Inferior parietal cortex (tissue), 1 donor: ENCODE data around the gene TYSND1.
A peak's percentile ranks its signal among the peaks of the same experiment; 100 is the strongest.
"Not testable (repeated sequence)": the region's sequence is repeated elsewhere in the genome, so short reads cannot be mapped to it uniquely, and the experiment has no call there.

Experiments
- DNase-seq: peaks from one replicate; pipeline ENCODE4 v3.0.0-alpha.2; 2016; ENCODE audit errors: extremely low spot score

Gene TYSND1

DNA sequence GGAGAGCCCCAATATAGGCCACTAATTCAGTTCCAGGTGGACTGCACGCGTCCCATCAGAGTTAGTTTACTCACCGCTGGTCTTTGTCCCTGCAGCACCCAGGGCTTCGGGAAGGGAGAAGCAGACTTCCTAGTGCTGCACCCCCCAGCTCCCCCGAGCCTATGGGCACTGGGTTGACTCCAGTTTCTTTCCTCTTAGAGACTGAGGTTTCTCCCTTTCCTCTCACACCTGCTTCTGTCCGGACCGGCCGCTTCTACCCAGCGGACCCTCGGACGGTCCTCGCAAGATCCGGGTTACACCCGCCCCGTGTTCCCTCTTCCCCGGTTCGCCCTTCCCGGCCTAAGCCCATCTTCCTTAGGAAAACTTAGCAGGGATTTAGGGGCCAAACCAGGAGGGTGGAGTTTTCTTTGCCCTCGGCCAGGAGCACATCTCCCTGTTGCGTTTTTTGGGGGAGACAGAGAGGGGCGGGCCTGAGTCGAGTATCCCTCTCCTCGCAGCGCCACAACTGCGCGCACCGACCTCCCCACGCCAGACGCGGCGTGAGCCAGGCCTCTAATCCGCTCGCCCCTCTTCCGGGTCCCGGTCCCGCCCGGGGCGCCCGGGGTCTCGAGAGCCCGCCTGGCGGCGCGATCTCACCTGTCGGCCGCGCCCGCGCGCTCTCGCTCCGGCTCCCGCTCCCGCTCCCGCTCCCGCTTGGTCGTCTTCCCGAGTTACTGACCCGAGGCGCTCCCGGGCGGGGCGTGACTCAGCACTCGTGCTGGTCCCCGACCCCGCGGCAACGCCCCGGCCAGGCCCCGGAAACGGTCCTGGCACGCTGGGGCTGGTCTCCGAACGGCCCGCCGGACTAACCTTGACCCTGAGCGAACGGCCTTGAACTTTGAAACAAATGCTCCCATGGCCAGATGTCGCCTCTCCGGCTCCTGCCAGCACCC is 14.1 kb downstream of the TYSND1 start, which contains the start of gene AIFM2:
Gene AIFM2, minus strand, starts transcription at position 728 of the 932 bp plus-strand sequence. CDS start 8,741 bp downstream, outside the sequence.
- DNase-seq, result no peak

DNA sequence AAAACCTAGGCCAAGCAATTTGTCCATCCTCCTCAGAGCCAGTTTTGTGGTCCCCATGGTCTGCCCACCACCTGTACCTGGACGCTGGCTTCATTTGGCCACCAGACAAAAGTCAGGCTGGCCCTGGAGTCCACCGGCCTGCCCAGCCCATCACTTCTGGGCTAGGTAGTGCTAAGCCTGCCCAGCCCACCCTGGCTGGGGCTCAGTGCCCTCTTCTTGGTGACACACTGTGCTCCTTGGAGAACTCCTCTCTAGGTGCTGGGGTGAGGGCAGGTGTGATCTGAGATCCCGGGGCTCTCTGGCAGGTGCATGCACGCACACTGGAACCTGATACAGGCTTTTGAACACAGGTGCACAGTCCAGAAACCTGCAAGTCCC is 15.0 kb downstream of the TYSND1 start:
- no peak for DNase-seq

DNA sequence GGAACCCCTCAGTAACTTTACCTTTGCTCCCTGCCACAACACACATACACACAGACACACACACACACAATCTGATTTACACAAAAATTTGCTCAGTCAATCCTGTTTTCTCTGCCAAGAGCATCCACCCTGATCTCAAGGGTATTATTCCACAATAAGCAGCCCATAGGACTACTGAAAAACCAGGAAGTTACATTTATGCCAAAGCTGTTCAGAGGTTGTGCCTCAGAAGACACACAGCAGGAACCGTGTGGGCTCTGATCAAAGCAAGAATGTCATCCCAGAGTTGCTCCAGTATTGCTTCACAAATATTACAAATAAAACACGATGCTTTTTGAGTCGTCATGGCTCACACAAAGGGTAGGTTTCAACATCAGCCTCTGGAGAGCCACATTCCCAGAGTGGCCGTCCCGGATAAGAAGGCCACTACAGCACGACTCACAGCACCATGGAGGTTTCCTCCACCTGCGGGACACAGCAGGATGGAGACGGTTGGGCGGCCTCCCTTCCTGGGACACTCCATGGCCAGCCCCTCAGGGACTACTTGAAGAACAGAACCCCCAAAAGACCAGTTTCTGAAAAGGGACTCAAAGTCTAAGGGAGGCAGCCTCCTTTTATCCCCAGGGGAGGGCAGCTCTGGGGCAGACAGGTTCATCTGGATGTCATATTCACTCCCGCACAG is 15.5 kb downstream of the TYSND1 start:
- no peak for DNase-seq

DNA sequence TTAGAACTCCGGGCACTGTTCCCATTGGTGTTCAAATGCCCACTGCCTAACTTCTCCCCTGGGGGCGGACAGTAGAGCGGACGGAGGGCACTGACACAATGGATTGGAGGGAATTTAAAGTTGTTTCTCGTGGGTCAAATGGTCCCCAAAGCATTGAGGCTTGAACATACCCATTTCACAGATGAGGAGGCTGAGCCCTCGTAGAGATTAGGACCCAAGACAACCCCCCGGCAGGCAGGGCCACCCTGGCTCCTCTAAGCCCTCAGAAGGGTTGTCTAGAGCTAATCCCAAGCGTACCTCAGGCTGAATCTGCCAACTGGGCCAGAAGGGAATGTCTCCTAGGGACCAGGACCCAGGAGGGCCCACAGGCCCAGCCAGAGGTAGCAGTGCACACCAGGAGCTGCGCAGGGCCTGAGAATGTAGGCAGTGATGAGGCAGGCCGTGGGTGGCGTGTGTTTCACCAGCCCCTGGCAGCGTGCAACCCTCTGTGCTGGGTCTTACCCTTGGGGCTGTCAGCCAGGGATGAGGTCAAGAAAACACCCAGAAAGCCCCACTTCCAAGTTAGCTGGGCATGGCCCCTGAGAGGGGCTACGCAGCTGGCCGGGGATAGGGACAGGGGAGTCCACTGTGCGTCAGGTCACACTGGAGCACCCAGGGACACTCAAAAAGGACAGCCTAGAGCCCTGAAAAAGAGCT is 19.7 kb downstream of the TYSND1 start:
- DNase-seq, result no peak

DNA sequence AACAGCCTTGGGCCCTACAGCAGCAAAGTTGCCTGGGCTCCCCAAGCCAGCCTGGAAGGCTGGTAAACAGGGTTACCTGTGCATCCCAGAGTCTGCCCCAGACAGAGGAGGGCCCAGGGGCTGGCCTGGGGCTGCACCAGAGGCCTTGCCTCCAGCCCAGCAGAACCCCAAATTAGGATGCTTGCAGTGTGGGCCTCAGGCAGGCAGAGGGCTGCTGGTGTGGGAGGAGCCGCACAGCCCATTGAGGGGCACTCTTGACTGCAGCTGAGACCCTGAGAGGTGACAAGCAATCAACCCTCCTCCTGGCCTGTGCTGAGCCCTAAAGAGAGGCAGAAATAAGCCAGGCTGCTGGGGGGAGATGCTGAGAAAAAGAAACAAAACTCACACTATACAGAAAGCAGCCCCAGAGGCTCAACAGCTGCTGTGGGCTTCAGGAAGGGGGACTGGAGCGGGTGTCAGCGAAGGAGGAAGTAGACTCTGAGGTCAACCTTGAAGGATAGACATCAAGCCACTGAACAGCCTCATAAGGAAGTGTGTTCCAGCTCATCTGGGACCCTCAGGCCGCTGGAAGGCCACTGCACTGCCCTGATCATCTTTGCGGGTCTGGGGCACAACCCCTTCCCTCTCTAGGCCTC is 20.5 kb downstream of the TYSND1 start:
- no peak for DNase-seq

DNA sequence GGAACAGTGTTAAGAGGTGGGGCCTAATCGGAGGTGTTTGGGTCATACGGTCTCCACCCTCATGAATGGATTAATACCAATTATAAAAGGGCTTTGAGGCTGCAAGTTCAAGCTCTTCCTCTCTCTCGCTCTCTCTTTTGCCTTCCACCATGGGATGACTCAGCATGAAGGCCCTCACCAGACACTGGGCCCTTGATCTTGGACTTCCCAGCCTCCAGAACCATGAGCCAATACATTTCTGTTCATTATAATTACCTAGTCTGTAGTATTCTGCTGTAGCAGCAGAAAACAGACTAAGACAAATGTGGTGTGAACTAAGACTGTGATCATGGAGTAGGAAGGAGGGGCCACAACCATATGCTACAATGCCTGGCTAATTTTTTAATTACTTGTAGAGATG is 21.6 kb downstream of the TYSND1 start:
- no peak for DNase-seq

DNA sequence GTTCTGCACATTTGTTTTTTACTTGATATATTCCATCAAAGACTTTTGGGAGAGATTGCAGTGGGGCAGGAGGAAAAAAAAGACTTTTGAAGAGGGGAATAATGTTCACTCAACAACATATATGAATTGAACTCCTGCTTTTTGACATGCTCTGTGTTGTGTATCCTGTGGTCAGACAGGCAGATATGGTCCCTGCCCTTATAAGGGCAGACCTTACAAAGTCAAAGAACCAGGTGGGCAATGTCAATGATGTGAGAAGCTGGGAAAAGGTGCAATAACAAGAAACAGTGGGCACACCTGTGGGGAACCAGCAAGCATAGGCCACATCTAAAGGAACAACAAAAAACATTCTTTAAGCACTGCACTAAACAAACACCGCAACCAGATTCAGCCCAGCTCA is 22.1 kb downstream of the TYSND1 start:
- DNase-seq, result no peak

DNA sequence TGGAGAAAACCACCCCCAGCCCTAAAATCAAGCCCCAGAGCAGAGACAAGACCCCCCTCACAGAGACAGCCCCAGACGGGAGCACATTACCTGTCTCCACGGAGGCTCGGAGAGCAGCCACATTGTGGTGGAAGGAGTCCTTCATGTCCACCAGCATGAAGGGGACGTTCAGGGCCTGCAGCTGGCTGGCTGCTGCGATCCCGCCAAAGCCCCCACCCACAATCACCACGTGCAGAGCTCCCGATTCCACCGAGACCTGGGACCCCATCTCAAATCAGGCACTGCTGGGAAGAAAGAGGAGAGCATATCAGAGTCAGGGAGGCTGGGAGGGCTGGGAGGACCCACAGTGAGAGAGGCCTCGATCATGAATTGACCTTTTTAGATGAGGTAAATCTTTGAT is 22.7 kb downstream of the TYSND1 start:
- DNase-seq, result no peak

DNA sequence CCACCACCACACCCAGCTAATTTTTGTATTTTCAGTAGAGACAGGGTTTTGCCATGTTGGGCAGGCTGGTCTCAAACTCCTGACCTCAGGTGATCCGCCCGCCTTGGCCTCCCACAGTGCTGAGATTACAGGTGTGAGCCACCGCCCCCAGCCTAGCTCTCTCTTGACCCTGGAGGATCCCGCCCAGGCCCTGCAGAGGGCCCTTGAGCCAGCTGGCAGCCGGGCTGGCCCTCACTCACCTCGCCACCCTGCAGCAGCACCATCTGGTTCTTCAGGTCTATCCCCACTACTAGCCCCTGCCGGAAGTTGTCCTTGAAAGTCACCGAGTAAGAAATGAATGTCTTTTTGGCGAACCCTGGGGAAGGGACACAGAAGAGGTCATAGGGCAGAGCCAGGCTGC is 23.3 kb downstream of the TYSND1 start:
- not testable (repeated sequence) for DNase-seq

DNA sequence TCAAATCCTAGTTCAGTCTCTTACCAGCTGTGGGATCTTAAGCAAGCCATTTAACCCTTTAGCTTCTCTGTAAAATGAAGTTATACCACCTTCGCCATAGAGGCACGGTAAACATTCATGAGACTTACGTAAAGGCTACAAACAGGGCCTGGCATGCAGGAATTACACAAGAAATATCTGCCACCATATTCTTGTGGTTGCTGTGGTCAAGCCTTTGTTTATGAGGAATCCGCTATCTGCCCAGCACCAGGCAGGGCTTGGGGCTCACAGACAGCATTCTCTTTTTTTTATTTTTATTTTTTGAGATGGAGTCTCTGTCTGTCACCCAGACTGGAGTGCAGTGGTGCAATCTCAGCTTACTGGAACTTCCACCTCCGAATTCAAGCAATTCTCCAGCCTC is 23.8 kb downstream of the TYSND1 start:
- no peak for DNase-seq

DNA sequence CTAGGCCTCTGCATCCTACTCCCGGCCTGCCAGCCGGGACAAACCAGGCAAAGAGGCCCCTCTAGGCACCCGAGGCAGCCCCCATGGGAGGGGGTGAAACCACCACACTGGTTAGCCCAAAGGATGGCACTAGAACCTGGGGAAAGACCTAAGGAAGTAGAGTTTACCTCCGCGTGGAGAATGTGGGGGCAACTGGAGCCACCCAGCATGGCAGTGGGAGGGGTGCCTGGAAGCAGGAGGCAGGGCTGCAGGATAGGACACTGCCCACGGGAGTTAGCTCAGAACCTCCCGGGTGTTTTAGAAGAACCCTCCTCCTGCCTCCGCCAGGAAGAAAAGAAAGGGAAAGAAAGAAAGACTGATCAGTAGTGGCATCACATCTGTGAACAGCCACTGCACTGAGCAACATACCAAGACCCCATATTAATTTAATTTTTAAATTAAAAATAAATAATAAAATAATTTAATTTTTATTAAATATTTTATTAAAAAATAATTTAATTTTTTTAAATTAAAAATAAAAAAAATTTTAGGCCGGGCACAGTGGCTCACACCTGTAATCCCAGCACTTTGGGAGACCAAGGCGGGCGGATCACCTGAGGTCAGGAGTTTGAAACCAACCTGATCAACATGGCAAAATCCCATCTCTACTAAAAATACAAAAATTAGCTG is 25.1 kb downstream of the TYSND1 start:
- DNase-seq, result no peak

DNA sequence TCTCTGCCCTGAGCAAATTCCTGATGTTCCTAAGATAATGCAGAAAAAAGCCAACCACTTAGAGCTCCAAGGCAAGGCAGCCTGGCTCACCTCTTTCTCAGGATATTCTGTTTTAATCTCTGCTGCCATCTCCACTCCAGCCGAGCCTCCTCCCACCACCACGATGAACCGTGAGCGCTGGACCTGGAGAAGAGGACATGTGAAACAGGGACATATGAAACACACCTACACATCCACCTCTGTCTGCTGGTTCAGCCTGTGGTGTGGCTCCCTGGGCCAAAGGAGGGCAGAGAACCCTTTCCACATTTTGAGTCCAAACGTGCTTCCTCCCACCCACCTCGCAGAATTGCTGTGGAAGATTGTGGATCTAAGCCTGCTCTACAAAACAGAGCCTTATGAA is 26.1 kb downstream of the TYSND1 start:
- no peak for DNase-seq

DNA sequence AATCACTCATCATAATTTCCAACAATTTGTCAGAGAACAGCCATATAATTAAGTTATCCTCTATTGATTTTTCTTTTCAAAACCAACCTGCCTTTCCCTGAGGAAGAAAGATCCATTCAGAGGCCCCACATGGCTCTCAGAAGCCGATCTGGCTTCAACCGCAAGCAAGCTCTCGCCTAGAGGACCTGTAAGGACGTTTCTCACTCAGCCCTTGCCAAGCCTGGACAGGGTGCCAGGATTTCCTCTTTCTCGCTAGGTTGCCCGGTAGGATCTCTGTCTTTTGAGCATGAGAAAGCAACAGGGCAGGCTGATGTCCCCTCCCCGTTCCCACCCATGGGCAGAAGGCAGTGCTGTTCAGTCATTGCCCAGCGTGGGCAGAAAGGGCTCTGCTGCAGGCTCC is 26.9 kb downstream of the TYSND1 start:
- DNase-seq, result no peak

DNA sequence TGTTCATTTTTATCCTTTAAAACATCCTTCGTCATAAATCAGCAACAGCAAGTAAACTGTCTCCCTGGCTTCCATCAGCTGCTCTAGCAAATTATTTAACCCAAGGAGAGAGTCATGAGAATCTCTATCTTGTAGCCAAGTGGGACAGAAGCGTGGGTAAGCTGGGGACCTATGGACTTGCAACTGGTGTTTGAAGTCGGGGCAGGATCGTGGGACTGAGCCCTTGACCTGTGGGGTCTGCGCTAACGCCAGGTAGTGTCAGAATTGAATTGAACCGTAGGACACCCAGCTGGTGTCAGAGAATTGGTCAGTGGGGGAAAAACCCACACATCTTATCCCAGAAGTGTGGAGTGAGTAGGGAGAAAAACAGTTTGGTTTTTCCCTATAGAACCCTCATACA is 27.3 kb downstream of the TYSND1 start:
- DNase-seq, result no peak

DNA sequence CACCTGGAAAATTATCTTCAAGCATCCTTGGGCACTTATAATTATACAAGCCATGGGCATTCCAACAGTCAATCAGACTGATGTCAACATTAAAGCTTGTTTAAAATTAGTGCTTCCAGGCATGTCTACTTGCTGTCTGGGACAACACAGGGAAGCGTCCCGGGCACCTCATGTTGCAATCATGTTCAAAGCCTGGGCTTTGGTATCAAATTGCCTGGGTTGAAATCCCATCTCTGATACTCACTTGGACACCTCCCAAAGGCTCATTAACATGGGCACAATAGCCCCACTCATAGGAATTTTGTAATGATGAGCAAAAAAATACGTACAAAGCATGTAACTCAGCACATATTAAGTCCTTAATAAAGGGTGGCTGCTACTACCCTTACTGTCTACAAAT is 28.3 kb downstream of the TYSND1 start:
- no peak for DNase-seq

DNA sequence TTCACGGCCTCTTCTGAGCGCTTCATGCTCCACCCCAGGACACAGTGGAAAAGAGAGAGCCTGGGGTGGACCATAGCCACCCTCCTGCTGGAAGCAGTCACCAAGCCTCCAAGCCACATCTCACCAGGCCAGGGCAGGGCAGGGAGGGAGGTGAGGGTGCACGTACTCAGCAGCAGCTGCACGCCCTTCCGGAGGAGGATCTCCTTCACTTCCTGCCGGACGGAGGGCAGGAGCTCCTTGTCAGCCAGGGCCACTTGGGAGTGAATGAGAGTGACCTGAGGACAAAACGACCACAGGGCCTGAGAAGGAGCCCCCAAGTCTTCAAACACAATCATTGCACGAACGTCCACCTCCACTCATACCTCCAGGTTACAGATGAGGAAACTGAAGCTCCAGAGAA is 28.9 kb downstream of the TYSND1 start:
- DNase-seq, result no peak

DNA sequence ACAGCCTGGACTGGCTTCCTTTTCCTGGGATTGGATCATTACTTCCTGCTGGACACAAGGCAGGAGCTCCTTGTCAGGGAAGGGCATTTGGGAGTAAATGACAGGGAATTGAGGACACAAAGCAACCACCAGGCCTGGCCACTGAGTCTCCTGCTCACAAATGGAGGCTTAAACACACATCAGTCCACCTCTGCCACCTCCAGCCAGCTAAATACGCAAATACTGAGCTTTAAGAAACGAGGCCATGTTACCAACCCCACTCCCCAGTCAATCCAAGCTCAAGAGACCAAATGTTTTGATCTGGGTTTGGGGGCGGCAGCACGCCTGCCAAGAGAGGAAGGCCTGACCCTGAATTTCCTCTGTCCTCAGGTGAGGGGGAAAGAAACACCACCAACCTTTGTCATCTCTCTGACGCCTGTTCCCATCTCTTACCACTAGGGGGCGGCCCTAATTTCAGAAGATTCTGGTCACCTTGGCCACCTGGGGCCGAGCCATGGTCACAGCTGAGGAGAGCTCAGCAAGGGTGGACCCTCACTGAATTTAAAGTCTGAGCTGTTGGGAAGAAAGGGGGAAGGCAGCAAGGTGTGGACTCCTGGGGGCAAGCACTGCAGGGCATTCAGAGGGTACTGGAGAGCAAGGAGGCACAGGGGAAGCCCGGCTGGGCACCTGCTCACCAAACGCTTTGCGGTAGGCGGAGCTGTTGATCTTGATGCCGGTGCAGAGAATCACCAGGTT is 30.4 kb downstream of the TYSND1 start:
- DNase-seq, result peak; percentile 55

DNA sequence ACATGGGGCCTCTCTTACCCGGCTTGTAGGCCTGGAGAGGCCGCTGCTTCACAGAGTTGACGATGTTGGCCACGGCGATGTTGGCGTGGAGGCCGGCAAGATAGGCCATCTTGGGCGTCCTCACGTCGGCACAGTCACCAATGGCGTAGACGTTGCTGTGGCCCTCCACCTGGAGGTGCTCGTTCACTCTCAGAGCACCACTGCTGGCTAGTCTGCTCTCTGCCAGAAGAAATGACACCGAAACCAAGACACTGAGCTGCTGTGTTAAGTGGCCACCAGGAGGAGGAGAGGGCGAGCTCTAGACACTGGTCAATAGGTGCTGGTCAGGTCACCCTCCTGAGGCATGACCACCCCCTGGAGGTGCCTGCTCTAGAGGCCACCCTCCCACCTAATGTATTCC is 31.6 kb downstream of the TYSND1 start:
- DNase-seq, result no peak

DNA sequence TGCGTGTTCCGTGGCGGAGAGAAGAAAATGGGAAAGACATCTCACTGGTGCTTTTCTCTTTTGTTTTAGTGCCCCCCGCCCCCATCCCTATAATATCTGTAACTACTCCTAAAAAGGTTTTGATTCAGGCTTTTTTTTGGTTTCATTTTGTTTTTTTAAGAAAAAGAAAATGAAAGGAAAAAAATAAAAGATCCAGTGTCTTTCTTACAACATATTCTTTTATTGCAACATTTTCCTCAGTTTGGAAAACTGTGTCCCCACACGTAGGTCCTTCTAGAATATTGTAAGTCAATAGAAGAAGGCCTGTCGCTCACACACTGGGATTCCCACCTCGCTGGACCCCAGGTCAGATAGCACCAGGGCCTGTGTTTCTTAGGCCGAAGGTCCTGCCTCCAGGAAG is 34.4 kb downstream of the TYSND1 start:
- no peak for DNase-seq

DNA sequence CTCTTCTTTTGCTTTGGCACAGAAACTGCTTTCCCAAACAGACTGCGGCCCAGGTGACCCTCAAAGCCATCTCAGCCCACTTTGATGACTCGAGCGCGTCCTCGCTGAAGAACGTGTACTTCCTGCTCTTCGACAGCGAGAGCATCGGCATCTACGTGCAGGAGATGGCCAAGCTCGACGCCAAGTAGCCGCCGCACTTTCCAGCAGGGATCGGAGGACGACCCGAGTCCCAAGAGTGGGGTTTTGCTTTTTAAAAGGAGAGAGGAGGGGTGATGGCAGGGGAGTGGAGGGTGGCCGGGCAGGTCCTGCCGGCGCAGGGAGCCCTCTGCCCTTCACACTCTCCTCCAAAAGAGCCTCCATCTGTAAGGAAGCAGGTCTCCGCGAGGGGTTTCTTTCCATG is 35.0 kb downstream of the TYSND1 start:
- DNase-seq, result no peak
